Psoas muscle (tissue), 8 donors: ENCODE results near the gene CYP4F22. TPM values are rescaled to one million over a fixed set of nuclear protein-coding genes. Genes with fewer than 3 reads are reported as not detected.
"Not testable (repeated sequence)": the region's sequence is repeated elsewhere in the genome, so short reads cannot be mapped to it uniquely, and the experiment has no call there.

Experiments used
- ATAC-seq, 4 donors: fragments of 200-7000 bp; cut with Tn5 transposase; one replicate each; pipeline ENCODE4 v1.9.1; 2020; ENCODE audit warnings: moderate library complexity in 3 of 4, mild to moderate bottlenecking in 2 of 4
- DNase-seq, 2 donors: peaks; one replicate each; pipeline ENCODE4 v3.0.0-alpha.2; 2020
- H3K27ac ChIP-seq: fragments of 200-600 bp; one replicate; pipeline ENCODE4 v1.8.0; 2022
- H3K27me3 ChIP-seq, 3 donors: fragments of 200-600 bp in 1 of 3; one replicate each; pipeline versions ENCODE4 v1.6.1 to v1.8.0; 2013 to 2022; ENCODE audit warnings: low read length in 2 of 3, mild to moderate bottlenecking in 2 of 3, moderate library complexity in 1 of 3; ENCODE audit not compliant: insufficient read depth in 3 of 3
- H3K36me3 ChIP-seq, 2 donors: fragments of 200-600 bp in 1 of 2; one replicate each; pipeline versions ENCODE4 v1.6.1 to v1.8.0; 2013 to 2022; ENCODE audit warnings: low read depth in 1 of 2, mild to moderate bottlenecking in 1 of 2, moderate library complexity in 1 of 2; ENCODE audit not compliant: insufficient read depth in 1 of 2
- H3K4me1 ChIP-seq: fragments of 200-600 bp; one replicate; pipeline ENCODE4 v1.8.0; 2022
- H3K4me3 ChIP-seq: fragments of 200-600 bp; one replicate; pipeline ENCODE4 v1.8.0; 2022; ENCODE audit warnings: mild to moderate bottlenecking
- H3K9me3 ChIP-seq: fragments of 200-600 bp; one replicate; pipeline ENCODE4 v1.8.0; 2022
- WGBS, 3 donors: extraction: QIAGEN DNeasy Blood & Tissue Kit; methylation state at CpG; one replicate each; pipeline versions ENCODE4 v1.1.6 to v1.1.7; 2013; 5-methylcytosine and 5-hydroxymethylcytosine counted together
- intact Hi-C, 2 donors: fragments of 100-400 bp; cut with DNase I; formaldehyde crosslinking; loops; one replicate each; pipeline versions ENCODE4 v1.11.0 to v1.14.2; 2022
- polyA plus RNA-seq, 3 donors: library from polyadenylated mRNA; stranded (reverse); fragments of 200-250 nt; gene quantifications; one replicate each; pipeline ENCODE4 v1.2.3, GENCODE V29; 2013
- total RNA-seq, 4 donors: library from RNA; stranded (reverse); fragmentation: NEBNext Ultra II Directional in 2 of 4; extraction: Animal tissue kit (Norgen Biotek cat#: 25700) in 2 of 4; gene quantifications; one replicate each; pipeline versions ENCODE4 v1.2.1 to v1.2.4, GENCODE V29; 2021 to 2023
- TF ChIP-seq, protein P1 (sequence below): fragments of 200-600 bp; IDR thresholded peaks from one replicate; pipeline ENCODE4 v1.8.0; 2022; ENCODE audit warnings: antibody characterized with exemption
- donor health status: healthy with polysubstance abuse.
- donor health status: DM: no; HTN: no; CAD: no; lungs with moderate emphysema.
- donor health status: Bipolar disorder and iron deficiency.
- donor health status: healthy.
- donor health status: DM: yes; HTN: yes; CAD: no.
- donor health status: DM: no; HTN: no; CAD: no.
- donor health status: DM: no; HTN: no; CAD: no.
- donor health status: DM: yes; HTN: yes; CAD: no.

CYP4F22 gene
- total and polyA plus RNA-seq, 7 donors: 0.04 to 0.30 (median 0.23) TPM; not detected in 3

- no peak overlapping the region for H3K4me3 ChIP-seq
- H3K9me3 ChIP-seq: no peaks in the 10 kb centered on the region
- no peaks in the 10 kb centered on the region for H3K36me3 ChIP-seq
- no peaks in the 10 kb centered on the region for H3K4me1 ChIP-seq
- no peak overlapping the region for H3K27ac ChIP-seq
- peaks cover 0 to 65% (median 14%) of the 10 kb centered on the region in 3 donors for H3K27me3 ChIP-seq
- 51 to 67% (median 55%) methylated on average over 4 to 5 of the region's 5 CpGs for WGBS, 3 donors
- intact Hi-C loops: no loop called here
- TF ChIP-seq, protein P1, sequence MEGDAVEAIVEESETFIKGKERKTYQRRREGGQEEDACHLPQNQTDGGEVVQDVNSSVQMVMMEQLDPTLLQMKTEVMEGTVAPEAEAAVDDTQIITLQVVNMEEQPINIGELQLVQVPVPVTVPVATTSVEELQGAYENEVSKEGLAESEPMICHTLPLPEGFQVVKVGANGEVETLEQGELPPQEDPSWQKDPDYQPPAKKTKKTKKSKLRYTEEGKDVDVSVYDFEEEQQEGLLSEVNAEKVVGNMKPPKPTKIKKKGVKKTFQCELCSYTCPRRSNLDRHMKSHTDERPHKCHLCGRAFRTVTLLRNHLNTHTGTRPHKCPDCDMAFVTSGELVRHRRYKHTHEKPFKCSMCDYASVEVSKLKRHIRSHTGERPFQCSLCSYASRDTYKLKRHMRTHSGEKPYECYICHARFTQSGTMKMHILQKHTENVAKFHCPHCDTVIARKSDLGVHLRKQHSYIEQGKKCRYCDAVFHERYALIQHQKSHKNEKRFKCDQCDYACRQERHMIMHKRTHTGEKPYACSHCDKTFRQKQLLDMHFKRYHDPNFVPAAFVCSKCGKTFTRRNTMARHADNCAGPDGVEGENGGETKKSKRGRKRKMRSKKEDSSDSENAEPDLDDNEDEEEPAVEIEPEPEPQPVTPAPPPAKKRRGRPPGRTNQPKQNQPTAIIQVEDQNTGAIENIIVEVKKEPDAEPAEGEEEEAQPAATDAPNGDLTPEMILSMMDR: no peak
- DNase-seq (no peak), ATAC-seq (no peak)
These were observed 2.2 kb upstream of the CYP4F22 start for GRCh38 chr19:15506074-15506571.

GRCh38 chr19:15507068-15508034 is 974 bp upstream of the CYP4F22 start:
- no peak overlapping the region for H3K27ac ChIP-seq
- DNase-seq: no peak
- intact Hi-C loops: no loop called here
- no peaks in the 10 kb centered on the region for H3K36me3 ChIP-seq
- H3K4me1 ChIP-seq: no peaks in the 10 kb centered on the region
- no peak overlapping the region for H3K4me3 ChIP-seq
- TF ChIP-seq, protein P1: no peak
- WGBS, 3 donors: 44 to 55% (median 49%) methylated on average over 14 of the region's 14 CpGs
- no peaks in the 10 kb centered on the region for H3K9me3 ChIP-seq
- no peak for ATAC-seq
- peaks cover 0 to 71% (median 14%) of the 10 kb centered on the region in 3 donors for H3K27me3 ChIP-seq

- ATAC-seq (no peak), DNase-seq (no peak)
- TF ChIP-seq, protein P1: no peak
- Histone ChIP-seq H3K27me3 (peaks cover 0 to 43% (median 9%) of the 10 kb centered on the region in 3 donors), H3K36me3 (no peaks in the 10 kb centered on the region), H3K4me3 (no peak overlapping the region), H3K9me3 (no peaks in the 10 kb centered on the region), H3K27ac (no peak overlapping the region), H3K4me1 (no peaks in the 10 kb centered on the region)
- WGBS, 3 donors: 82 to 88% (median 83%) methylated on average over 19 of the region's 19 CpGs
- intact Hi-C loops: no loop called here
These were observed 3.5 kb downstream of the CYP4F22 start for GRCh38 chr19:15511671-15512424.

DNA sequence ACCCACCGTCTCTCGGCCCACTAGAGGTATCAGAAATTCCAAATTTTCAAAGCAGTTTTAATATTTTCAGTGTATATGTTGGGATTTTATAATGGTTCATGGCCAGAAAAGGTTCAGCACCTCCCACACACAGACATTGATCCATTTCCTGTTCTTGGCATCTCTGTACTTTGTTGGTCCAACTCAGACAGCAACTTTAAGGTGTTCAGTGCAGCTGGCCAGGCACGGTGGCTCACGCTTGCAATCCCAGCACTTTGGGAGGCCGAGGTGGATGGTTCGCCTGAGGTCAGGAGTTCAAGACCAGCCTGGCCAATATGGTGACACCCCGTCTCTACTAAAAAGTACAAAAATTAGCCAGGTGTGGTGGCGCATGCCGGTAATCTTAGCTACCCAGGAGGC is 6.9 kb downstream of the CYP4F22 start:
- H3K27me3 ChIP-seq: peaks cover 0 to 11% (median 1%) of the 10 kb centered on the region in 3 donors
- H3K27ac ChIP-seq, H3K4me1 ChIP-seq, intact Hi-C loops, H3K4me3 ChIP-seq, DNase-seq, H3K9me3 ChIP-seq, H3K36me3 ChIP-seq, ATAC-seq: not testable (repeated sequence)
- 77 to 86% (median 84%) methylated on average over 9 of the region's 9 CpGs for WGBS, 3 donors

DNA sequence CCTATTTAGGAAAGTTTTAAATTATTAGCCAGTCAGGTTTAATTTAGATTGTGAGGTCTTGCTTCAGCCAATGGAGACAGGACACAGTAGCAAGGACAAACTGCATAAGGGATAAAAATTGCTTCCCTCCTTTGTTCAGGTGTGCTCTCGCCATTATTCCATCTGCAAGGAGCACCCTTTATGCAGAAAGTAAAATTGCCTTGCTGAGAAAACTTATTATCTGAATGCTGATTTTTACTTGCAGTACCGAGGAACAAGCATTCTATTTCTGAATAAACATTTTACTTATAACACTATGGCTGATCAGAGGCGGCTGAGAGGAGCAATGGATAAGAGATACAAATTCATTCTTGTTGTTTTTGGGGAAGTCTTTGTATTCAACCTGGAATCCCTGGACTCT is 8.0 kb downstream of the CYP4F22 start:
- intact Hi-C loops: no loop called here
- no peaks in the 10 kb centered on the region for H3K4me1 ChIP-seq
- ATAC-seq: no peak
- WGBS, 3 donors: 89 to 91% (median 90%) methylated on average over 3 of the region's 3 CpGs
- H3K27me3 ChIP-seq: peaks cover 0 to 10% (median 1%) of the 10 kb centered on the region in 3 donors
- no peaks in the 10 kb centered on the region for H3K36me3 ChIP-seq
- H3K27ac ChIP-seq: no peak overlapping the region
- DNase-seq: no peak
- TF ChIP-seq, protein P1: no peak
- no peaks in the 10 kb centered on the region for H3K9me3 ChIP-seq
- no peak overlapping the region for H3K4me3 ChIP-seq
